GM12801 (cell line): ENCODE measurements around the gene SNAP47.

Experiments
- CTCF ChIP-seq: IDR thresholded peaks from one replicate; pipeline ENCODE4 v1.5.1; 2011; ENCODE audit warnings: control low read depth; ENCODE audit not compliant: insufficient read length; ENCODE audit errors: extremely low read depth

The SNAP47 gene

GRCh38 chr1:227723474-227723873, 11.8 kb upstream of the SNAP47 start:
- no peak for TF ChIP-seq CTCF

GRCh38 chr1:227725046-227725445, 10.2 kb upstream of the SNAP47 start:
- no peak for TF ChIP-seq CTCF

- no peak for TF ChIP-seq CTCF
Measured at GRCh38 chr1:227726318-227726717, 8.9 kb upstream of the SNAP47 start.

GRCh38 chr1:227726924-227727599, 8.2 kb upstream of the SNAP47 start:
- no peak for TF ChIP-seq CTCF

GRCh38 chr1:227728059-227728891, 7.0 kb upstream of the SNAP47 start:
- TF ChIP-seq CTCF = no peak

GRCh38 chr1:227728892-227729143, 6.4 kb upstream of the SNAP47 start:
- no peak for TF ChIP-seq CTCF

GRCh38 chr1:227729144-227729880, 5.9 kb upstream of the SNAP47 start:
- TF ChIP-seq CTCF = no peak
